Caco-2 (cell line): ENCODE measurements around the gene SORCS2. TPM values are rescaled to one million over a fixed set of nuclear protein-coding genes. Genes with fewer than 3 reads are reported as not detected.

Source experiments
- BruUV-seq: library from RNA; stranded (reverse); fragments of 400-500 nt; replicated peaks from 2 replicates; lab custom pipeline; 2021; lab: Mats Ljungman, UMichigan
- CTCF ChIA-PET: fragments of 300-600 bp; sonication (Branson Sonifier 250); formaldehyde crosslinking; loops from one replicate; lab custom pipeline; 2022; ENCODE audit warnings: antibody characterized with exemption; lab: Charles Lee
- POLR2A ChIA-PET: fragments of 300-600 bp; sonication (Branson Sonifier 250); formaldehyde crosslinking; loops from one replicate; lab custom pipeline; 2022; ENCODE audit warnings: antibody characterized with exemption; lab: Charles Lee
- DNase-seq, 2 experiments: peaks; one replicate each; pipeline versions ENCODE4 v3.0.0 to v3.0.0-alpha.2; 2020 to 2022
- H3K27me3 ChIP-seq: replicated peaks from 2 replicates; pipeline ENCODE4 v1.6.0; 2011; ENCODE audit warnings: low read length; ENCODE audit not compliant: control insufficient read depth, insufficient read depth
- H3K36me3 ChIP-seq: 2 replicates; pipeline ENCODE4 v1.5.1; 2011; ENCODE audit warnings: low read length; ENCODE audit not compliant: control insufficient read depth, insufficient read depth
- H3K4me1 ChIP-seq: fragments of 250-450 bp; sonication (Bioruptor Pico); 2 replicates; pipeline ENCODE4 v1.5.1; 2020; ENCODE audit warnings: mild to moderate bottlenecking
- H3K4me3 ChIP-seq: 2 replicates; pipeline ENCODE4 v1.5.1; 2011; ENCODE audit warnings: low read depth, mild to moderate bottlenecking, control low read depth, low read length
- H3K9me3 ChIP-seq: fragments of 250-450 bp; sonication (Bioruptor Pico); 2 replicates; pipeline ENCODE4 v1.5.1; 2020; ENCODE audit warnings: mild to moderate bottlenecking, moderate library complexity
- H3K27ac Mint-ChIP-seq: one replicate; pipeline ENCODE4 v1.8.0; 2022; ENCODE audit warnings: mixed read lengths; ENCODE audit not compliant: unreplicated experiment
- H3K27me3 Mint-ChIP-seq: one replicate; pipeline ENCODE4 v1.8.0; 2022; ENCODE audit warnings: mixed read lengths; ENCODE audit not compliant: insufficient read depth, unreplicated experiment
- H3K36me3 Mint-ChIP-seq: one replicate; pipeline ENCODE4 v1.8.0; 2022; ENCODE audit warnings: mild to moderate bottlenecking, mixed read lengths; ENCODE audit not compliant: insufficient read depth, unreplicated experiment
- H3K4me1 Mint-ChIP-seq: one replicate; pipeline ENCODE4 v1.8.0; 2022; ENCODE audit warnings: low read depth, mixed read lengths; ENCODE audit not compliant: unreplicated experiment
- H3K4me3 Mint-ChIP-seq: one replicate; pipeline ENCODE4 v1.8.0; 2022; ENCODE audit warnings: mild to moderate bottlenecking, moderate library complexity, mixed read lengths; ENCODE audit not compliant: unreplicated experiment
- H3K9me3 Mint-ChIP-seq: one replicate; pipeline ENCODE4 v1.8.0; 2022; ENCODE audit warnings: mixed read lengths; ENCODE audit not compliant: unreplicated experiment
- CTCF ChIP-seq, 2 experiments: fragments of 200-600 bp in 1 of 2; IDR thresholded peaks; 1 replicate in 1 of 2; 2 replicates in 1 of 2; pipeline versions ENCODE4 v1.5.1 to v1.8.0; 2011 to 2022; ENCODE audit warnings: antibody characterized with exemption in 1 of 2, control low read depth in 1 of 2, inconsistent platforms in 1 of 2, low read depth in 1 of 2, low read length in 1 of 2, mild to moderate bottlenecking in 1 of 2, moderate library complexity in 1 of 2; ENCODE audit not compliant: insufficient read depth in 1 of 2, severe bottlenecking in 1 of 2, unreplicated experiment in 1 of 2
- intact Hi-C: fragments of 100-400 bp; cut with micrococcal nuclease; formaldehyde crosslinking; loops from one replicate; pipeline ENCODE4 v1.10.0; 2022; ENCODE audit not compliant: unreplicated experiment
- total RNA-seq: library from RNA; stranded (reverse); gene quantifications from 2 replicates; pipeline ENCODE4 v1.2.3, GENCODE V29; 2022

Gene SORCS2
- total RNA-seq, 1 experiment from 2014 or later = 1.6 TPM

DNA sequence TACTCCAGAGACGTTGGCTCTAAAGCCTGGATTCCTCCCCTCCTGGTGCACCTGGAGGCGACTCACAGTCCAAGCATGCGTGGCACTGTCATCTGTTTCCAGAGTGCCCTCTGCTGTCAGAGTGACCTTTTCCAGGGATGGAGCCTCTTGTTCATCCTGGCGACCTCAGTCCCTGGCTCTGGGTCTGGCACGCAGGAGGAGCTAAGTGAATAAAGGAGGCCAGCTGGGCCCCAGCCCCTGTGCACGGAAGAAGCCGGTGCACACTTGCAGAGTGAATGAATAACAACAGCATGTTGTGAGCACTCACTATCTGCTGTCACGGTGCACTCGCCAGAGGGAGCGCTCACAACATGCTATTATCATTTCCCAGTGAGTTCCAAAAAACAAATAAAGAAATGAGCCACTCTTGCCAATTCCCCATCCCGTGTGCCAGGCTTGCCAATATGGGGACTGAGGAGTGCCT, 270.2 kb downstream of the SORCS2 start:
- intact Hi-C loops = loop anchor here (1.0 kb wide), 3 partner anchors 27 to 138 kb away; no protein-coding TSS in a partner anchor
- POLR2A ChIA-PET = no interaction called here
- no peak overlapping the region for H3K4me3 ChIP-seq
- CTCF ChIA-PET = interaction anchor here (0.8 to 1.5 kb wide), 2 partner anchors 60 to 127 kb away, joined by 3 to 6 read pairs; no protein-coding TSS in a partner anchor
- H3K4me1 ChIP-seq = no peaks in the 10 kb centered on the region
- Mint-ChIP-seq H3K9me3 (no peaks in the 10 kb centered on the region), H3K27me3 (no peaks in the 10 kb centered on the region), H3K4me1 (peaks cover 6% of the 10 kb centered on the region), H3K27ac (no peak overlapping the region), H3K36me3 (no peaks in the 10 kb centered on the region), H3K4me3 (no peak overlapping the region)
- no peaks in the 10 kb centered on the region for H3K36me3 ChIP-seq
- TF ChIP-seq CTCF (IDR thresholded peaks at IDR 0.05; ENCODE audit: insufficient read depth in 1 of 2, low read depth in 1 of 2, low read length in 1 of 2, severe bottlenecking in 1 of 2, unreplicated experiment in 1 of 2) = peak; percentile 57 to 59
- no TSS peak for BruUV-seq
- H3K27me3 ChIP-seq = no peaks in the 10 kb centered on the region
- peak; percentile 68 to 71 for DNase-seq
- H3K9me3 ChIP-seq = peaks cover 5% of the 10 kb centered on the region; the same call in 1 of the 2 replicates

DNA sequence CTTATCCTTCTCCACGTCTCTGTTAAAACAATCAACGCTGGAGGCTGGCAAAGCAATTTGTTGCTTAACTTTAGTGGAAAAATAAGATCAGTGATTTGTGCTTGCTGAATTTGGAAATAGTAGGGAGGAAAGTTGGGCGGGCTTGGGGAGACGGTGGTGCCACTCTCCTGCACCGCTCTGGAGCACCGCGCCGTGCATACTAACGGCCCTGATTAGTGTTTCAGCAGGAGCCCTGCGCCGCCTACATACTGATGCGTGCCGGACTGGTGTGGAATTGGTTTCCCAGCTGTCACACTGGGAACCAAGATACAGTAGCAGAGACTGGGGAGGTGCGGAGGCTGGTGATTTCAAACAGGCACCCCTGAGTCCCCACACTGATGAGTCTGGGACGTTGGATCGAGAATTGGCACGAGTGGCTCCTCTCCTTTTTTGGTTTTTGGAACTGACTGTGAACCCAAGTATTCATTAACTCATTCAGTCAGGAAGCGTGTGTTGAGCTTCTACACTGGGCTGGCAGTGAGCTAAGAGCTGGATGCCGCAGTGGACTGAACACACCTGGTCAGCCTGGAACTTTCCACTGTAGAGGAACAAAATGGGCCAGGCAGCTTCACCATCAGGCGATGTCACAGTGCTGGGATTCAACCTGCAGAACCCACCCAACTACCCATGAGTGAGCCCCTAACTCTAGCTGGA, 271.4 kb downstream of the SORCS2 start:
- Histone ChIP-seq H3K4me1 (no peaks in the 10 kb centered on the region), H3K4me3 (no peak overlapping the region), H3K36me3 (no peaks in the 10 kb centered on the region), H3K27me3 (no peaks in the 10 kb centered on the region), H3K9me3 (peaks cover 5% of the 10 kb centered on the region; the same call in 1 of the 2 replicates)
- ChIA-PET POLR2A (no interaction called here), CTCF (no interaction called here)
- peaks cover 6% of the 10 kb centered on the region for H3K4me1 Mint-ChIP-seq
- H3K4me3 Mint-ChIP-seq = no peak overlapping the region
- intact Hi-C loops = no loop called here
- H3K27ac Mint-ChIP-seq = no peak overlapping the region
- H3K27me3 Mint-ChIP-seq = no peaks in the 10 kb centered on the region
- BruUV-seq = no TSS peak
- DNase-seq = no peak
- no peak for TF ChIP-seq CTCF (IDR thresholded peaks at IDR 0.05; ENCODE audit: insufficient read depth in 1 of 2, low read depth in 1 of 2, low read length in 1 of 2, severe bottlenecking in 1 of 2, unreplicated experiment in 1 of 2)
- no peaks in the 10 kb centered on the region for H3K9me3 Mint-ChIP-seq
- no peaks in the 10 kb centered on the region for H3K36me3 Mint-ChIP-seq

GRCh38 chr4:7464259-7464655, 271.9 kb downstream of the SORCS2 start:
- H3K4me1 Mint-ChIP-seq = peaks cover 6% of the 10 kb centered on the region
- ChIA-PET CTCF (no interaction called here), POLR2A (no interaction called here)
- H3K27me3 Mint-ChIP-seq = peaks cover 3% of the 10 kb centered on the region
- H3K4me3 Mint-ChIP-seq = no peak overlapping the region
- Histone ChIP-seq H3K4me1 (no peaks in the 10 kb centered on the region), H3K36me3 (no peaks in the 10 kb centered on the region), H3K9me3 (peaks cover 5% of the 10 kb centered on the region; the same call in 1 of the 2 replicates), H3K4me3 (no peak overlapping the region), H3K27me3 (no peaks in the 10 kb centered on the region)
- TF ChIP-seq CTCF (IDR thresholded peaks at IDR 0.05; ENCODE audit: insufficient read depth in 1 of 2, low read depth in 1 of 2, low read length in 1 of 2, severe bottlenecking in 1 of 2, unreplicated experiment in 1 of 2) = no peak
- H3K27ac Mint-ChIP-seq = no peak overlapping the region
- intact Hi-C loops = no loop called here
- no peaks in the 10 kb centered on the region for H3K36me3 Mint-ChIP-seq
- DNase-seq = no peak
- no peaks in the 10 kb centered on the region for H3K9me3 Mint-ChIP-seq
- no TSS peak for BruUV-seq
